IPS-18a (cell line): ENCODE measurements around the gene WDR59.
"Not testable (repeated sequence)": the region's sequence is repeated elsewhere in the genome, so short reads cannot be mapped to it uniquely, and the experiment has no call there.

Source experiments
- H3K27ac ChIP-seq: one replicate; pipeline ENCODE4 v1.5.1; 2013; ENCODE audit warnings: low read length
- H3K27me3 ChIP-seq: one replicate; pipeline ENCODE4 v1.6.1; 2013; ENCODE audit warnings: mild to moderate bottlenecking, low read length; ENCODE audit not compliant: control insufficient read depth, insufficient read depth
- H3K36me3 ChIP-seq: one replicate; pipeline ENCODE4 v1.6.1; 2013; ENCODE audit warnings: low read depth, low read length; ENCODE audit not compliant: control insufficient read depth
- H3K4me1 ChIP-seq: one replicate; pipeline ENCODE4 v1.6.1; 2013; ENCODE audit warnings: low read depth, low read length; ENCODE audit not compliant: control insufficient read depth
- H3K4me3 ChIP-seq: one replicate; pipeline ENCODE4 v1.5.1; 2013; ENCODE audit warnings: low read length
- H3K9ac ChIP-seq: one replicate; pipeline ENCODE4 v1.6.1; 2013; ENCODE audit warnings: mild to moderate bottlenecking, low read length, moderate library complexity
- H3K9me3 ChIP-seq: one replicate; pipeline ENCODE4 v1.6.1; 2013; ENCODE audit warnings: low read depth, low read length; ENCODE audit not compliant: control insufficient read depth

Gene WDR59

DNA sequence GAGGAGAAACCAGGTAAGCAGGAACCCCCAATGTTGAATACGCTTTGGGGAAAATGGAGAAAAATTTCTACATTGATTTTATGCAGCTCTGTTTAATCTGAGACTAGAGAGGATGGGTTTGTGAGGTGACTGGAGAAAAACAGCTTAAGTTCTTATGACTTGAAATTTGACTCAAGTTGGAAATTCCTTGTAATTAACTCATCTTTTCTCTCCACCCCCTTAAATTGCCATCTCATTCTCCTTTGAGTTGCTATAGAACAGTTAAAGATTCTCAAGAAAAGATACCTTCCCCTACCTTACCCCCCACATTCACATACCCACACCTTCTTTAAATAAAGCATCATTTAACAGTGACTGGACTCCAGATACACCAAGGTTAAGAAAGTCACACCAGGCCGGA is 38.1 kb upstream of the WDR59 start:
- H3K36me3 ChIP-seq = no peaks in the 10 kb centered on the region
- H3K4me3 ChIP-seq = no peak overlapping the region
- no peak overlapping the region for H3K27ac ChIP-seq
- no peaks in the 10 kb centered on the region for H3K4me1 ChIP-seq
- no peaks in the 10 kb centered on the region for H3K9me3 ChIP-seq
- no peak overlapping the region for H3K9ac ChIP-seq
- no peaks in the 10 kb centered on the region for H3K27me3 ChIP-seq

DNA sequence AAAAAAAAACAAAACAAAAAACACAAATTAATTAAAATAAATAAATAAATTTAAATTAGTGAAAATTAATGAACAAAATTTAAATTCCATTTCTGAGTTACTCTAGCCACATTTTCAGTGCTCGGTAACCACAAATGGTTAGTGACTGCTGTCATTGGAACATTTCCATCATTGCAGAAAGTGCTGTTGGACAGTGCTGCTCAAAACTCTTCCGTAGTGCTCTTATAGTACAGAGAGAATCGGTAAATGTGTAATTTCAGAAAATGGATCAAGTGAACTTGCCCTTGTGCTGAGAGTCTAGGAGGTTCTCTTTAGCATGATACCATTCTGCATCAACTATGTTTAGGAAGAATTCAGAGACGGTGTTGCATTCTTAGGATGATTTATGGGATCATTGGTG is 37.6 kb upstream of the WDR59 start:
- H3K27ac ChIP-seq = no peak overlapping the region
- H3K36me3 ChIP-seq = no peaks in the 10 kb centered on the region
- H3K9me3 ChIP-seq = no peaks in the 10 kb centered on the region
- no peaks in the 10 kb centered on the region for H3K27me3 ChIP-seq
- no peak overlapping the region for H3K9ac ChIP-seq
- H3K4me3 ChIP-seq = no peak overlapping the region
- no peaks in the 10 kb centered on the region for H3K4me1 ChIP-seq

DNA sequence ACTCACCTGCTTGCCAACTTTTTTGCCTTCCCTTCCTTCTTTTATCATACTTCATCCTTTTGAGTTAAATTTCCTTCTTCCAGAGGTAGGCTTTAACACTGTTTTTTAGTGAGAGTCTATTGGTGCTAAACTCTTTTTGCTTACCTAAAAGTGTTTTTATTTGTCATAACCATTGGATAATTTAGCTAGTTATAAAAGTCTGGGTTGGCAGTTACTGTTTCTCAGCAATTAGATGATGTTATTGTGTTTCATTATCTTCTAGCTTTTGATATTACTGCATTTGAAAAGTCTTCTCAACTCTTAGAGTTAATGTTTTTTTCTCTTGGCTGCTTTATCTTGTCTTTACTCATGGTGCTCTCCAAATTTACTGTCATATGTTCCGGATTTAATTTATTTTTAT is 36.5 kb upstream of the WDR59 start:
- no peak overlapping the region for H3K27ac ChIP-seq
- H3K27me3 ChIP-seq = no peaks in the 10 kb centered on the region
- no peak overlapping the region for H3K4me3 ChIP-seq
- H3K36me3 ChIP-seq = no peaks in the 10 kb centered on the region
- H3K9me3 ChIP-seq = no peaks in the 10 kb centered on the region
- no peak overlapping the region for H3K9ac ChIP-seq
- no peaks in the 10 kb centered on the region for H3K4me1 ChIP-seq

DNA sequence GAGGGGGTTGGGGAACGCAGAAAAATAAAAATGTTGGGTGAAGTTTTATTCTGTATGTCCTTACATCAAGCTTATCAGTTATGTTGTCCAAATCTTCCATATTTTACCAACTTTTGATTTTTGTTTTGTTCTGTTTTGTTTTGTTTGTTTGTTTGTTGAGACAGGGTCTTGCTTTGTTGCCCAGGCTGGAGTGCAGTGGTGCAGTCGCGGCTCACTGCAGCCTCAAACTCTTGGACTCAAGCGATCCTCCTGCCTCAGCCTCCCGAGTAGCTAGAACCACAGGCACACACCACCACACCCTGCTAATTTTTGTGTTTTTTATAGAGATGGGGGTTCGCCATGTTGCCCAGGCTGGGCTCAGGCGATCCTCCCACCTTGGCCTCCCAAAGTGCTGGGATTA is 34.7 kb upstream of the WDR59 start:
- Histone ChIP-seq H3K27ac (no peak overlapping the region), H3K27me3 (no peaks in the 10 kb centered on the region), H3K36me3 (no peaks in the 10 kb centered on the region), H3K4me3 (no peak overlapping the region), H3K9ac (no peak overlapping the region), H3K4me1 (no peaks in the 10 kb centered on the region), H3K9me3 (no peaks in the 10 kb centered on the region)

DNA sequence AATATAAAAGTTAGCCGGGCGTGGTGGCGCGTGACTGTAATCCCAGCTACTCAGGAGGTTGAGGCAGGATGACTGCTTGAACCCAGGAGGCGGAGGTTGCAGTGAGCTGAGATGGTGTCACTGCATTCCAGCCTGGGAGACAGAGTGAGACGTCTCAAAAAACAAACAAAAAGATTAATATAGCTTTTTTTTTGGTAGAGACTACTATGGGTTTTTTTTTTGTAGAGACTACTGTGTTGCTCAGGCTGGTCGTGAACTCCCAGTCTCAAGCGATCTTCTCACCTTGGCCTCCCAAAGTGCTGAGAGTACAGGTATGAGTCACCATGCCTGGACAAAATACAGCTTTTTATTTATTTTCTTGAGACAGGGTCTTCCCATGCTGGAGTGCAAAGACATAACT is 34.1 kb upstream of the WDR59 start:
- Histone ChIP-seq H3K4me3 (no peak overlapping the region), H3K36me3 (no peaks in the 10 kb centered on the region), H3K27me3 (no peaks in the 10 kb centered on the region), H3K27ac (no peak overlapping the region), H3K9ac (no peak overlapping the region), H3K9me3 (no peaks in the 10 kb centered on the region), H3K4me1 (no peaks in the 10 kb centered on the region)

DNA sequence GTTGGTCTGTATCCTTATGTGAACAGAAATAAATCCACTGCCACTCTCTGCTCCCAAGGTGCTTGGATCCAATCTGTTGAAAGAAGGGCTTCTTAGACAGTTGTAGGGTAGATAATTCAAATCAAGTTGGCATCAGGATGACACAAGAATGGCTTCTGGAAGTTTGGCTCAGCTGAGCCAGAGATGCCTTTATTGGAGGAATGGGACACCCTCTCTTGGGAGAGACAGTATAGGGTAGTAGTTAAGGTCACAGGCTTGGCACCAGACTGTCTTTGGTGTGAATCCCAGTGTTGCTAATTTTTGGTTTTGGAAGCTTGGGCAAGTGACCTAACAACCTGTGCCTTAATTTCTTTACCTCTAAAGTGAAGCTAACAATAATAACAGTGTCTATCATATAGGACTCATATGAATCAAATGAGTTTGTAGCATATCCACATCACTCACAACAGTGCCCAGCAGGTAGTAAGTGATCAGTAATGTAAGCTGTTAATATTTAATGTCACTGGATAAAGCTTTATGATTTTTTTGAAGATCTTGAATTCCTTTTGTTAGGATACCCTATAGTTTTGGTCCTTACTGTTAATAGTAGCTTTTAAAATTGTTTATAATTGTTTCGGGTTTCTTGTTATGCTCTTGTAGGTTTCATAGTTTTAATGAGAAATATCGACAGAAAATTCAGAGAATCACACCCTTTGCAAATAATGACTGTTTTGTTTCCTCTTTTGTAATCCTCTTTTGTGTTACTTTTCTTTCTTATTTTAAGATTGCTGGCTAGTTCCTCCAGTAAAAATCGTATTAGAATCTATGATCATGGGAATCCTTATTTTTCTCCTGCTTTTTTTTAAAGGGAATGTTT is 33.0 kb upstream of the WDR59 start:
- Histone ChIP-seq H3K9me3 (no peaks in the 10 kb centered on the region), H3K27me3 (no peaks in the 10 kb centered on the region), H3K4me3 (no peak overlapping the region), H3K27ac (no peak overlapping the region), H3K4me1 (no peaks in the 10 kb centered on the region), H3K36me3 (no peaks in the 10 kb centered on the region), H3K9ac (no peak overlapping the region)

DNA sequence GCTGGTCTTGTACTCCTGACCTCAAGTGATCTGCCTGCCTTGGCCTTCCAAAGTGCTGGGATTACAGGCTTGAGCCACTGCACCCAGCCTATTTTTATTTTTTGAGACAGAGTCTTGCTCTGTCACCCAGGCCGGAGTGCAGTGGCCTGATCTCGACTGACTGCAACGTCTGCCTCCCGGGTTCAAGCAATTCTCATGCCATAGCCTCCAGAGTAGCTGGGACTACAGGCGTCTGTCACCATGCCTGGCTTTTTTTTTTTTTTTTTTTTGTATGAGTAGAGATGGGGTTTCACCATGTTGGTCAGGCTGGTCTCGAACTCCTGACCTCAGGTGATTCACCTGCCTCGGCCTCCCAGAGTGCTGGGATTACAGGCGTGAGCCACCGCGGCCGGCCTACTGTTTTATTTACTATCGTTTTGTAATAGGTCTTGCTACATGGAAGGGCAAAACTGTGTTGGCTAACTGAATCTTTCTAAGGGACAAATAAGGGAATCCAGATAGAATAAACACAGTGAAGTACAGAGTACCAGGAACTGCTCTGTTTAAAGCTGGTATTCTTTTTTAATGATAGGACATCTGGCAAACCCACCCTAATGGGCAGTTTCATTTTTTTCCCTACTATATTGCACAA is 31.6 kb upstream of the WDR59 start:
- H3K9me3 ChIP-seq, H3K4me1 ChIP-seq, H3K27ac ChIP-seq, H3K4me3 ChIP-seq, H3K36me3 ChIP-seq, H3K9ac ChIP-seq, H3K27me3 ChIP-seq: not testable (repeated sequence)

DNA sequence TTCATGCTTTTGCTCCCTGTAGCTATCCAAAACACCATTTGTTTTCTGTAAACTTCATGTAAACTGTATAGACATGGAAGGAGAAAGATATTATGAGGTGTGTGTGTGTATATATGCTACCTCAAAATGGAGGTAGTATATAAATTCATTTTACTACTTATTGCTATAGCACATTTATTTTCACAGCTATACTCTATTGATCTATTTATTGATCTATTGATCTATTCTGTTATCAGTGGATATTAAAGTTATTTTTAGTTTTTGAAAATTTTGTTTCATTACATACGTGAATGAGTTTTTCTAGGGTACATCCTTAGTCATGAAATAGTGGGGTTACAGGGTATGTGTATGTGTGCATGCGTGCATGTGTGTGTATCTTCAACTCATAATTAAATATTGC is 29.4 kb upstream of the WDR59 start:
- Histone ChIP-seq H3K36me3 (no peaks in the 10 kb centered on the region), H3K4me1 (peaks cover 10% of the 10 kb centered on the region)

DNA sequence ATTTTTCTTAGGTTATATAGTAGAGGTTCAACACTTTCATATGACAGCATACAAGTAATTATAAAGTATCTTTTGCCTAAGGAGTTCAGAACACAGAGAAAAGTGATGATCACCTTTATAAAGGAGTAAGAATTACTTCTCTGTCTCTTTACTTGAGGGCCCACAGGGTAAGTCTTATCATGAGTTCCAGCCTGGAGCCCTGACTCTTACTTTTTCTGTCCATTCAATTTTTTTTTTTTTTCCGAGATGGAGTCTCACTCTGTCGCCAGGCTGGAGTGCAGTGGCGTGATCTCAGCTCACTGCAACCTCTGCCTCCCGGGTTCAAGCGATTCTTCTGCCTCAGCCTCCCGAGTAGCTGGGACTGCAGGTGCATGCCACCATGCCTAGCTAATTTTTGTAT is 28.2 kb upstream of the WDR59 start:
- not testable (repeated sequence) for H3K4me3 ChIP-seq, H3K27me3 ChIP-seq, H3K9me3 ChIP-seq, H3K9ac ChIP-seq, H3K27ac ChIP-seq, H3K4me1 ChIP-seq, H3K36me3 ChIP-seq

More for the DNA sequence above, 29.4 kb upstream of the WDR59 start:
- no peak overlapping the region for H3K9ac ChIP-seq
- H3K27me3 ChIP-seq = no peaks in the 10 kb centered on the region
- no peak overlapping the region for H3K4me3 ChIP-seq
- no peak overlapping the region for H3K27ac ChIP-seq
- H3K9me3 ChIP-seq = no peaks in the 10 kb centered on the region

DNA sequence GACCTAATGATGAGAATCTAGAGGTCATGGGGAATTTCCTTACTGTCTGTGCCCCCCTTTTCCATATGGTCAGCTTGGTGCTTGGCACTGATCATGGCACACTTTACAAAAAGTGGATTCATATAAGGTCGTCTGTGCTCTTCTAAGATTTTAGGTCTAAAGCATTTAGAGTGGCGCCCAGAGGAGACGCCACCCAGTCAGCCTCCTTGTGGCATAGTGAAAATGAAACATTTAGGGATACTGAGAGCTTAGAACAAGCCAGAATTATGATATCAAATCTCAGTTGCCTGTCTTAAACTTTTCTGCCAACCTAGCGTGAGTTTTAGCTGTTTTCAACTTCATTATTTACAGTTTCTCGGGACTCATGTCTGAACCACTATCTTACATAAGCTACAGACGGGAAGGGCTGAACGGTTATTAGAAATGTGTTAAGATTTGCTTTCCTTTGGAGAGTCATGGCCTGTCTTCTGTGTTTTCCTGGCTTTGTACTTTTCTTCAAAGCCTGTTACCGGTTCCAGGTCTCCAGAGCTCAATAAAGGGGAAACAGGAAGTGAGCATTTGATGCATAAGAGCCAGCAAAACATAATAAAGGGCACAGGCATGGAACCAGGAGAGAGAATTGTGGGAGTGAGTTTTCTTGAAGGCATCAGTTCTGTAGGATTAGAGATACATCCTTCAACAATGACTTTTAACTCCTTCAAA is 27.6 kb upstream of the WDR59 start:
- Histone ChIP-seq H3K9me3 (no peaks in the 10 kb centered on the region), H3K4me3 (no peak overlapping the region), H3K9ac (no peak overlapping the region), H3K36me3 (no peaks in the 10 kb centered on the region), H3K27me3 (no peaks in the 10 kb centered on the region), H3K4me1 (peaks cover 10% of the 10 kb centered on the region), H3K27ac (no peak overlapping the region)

DNA sequence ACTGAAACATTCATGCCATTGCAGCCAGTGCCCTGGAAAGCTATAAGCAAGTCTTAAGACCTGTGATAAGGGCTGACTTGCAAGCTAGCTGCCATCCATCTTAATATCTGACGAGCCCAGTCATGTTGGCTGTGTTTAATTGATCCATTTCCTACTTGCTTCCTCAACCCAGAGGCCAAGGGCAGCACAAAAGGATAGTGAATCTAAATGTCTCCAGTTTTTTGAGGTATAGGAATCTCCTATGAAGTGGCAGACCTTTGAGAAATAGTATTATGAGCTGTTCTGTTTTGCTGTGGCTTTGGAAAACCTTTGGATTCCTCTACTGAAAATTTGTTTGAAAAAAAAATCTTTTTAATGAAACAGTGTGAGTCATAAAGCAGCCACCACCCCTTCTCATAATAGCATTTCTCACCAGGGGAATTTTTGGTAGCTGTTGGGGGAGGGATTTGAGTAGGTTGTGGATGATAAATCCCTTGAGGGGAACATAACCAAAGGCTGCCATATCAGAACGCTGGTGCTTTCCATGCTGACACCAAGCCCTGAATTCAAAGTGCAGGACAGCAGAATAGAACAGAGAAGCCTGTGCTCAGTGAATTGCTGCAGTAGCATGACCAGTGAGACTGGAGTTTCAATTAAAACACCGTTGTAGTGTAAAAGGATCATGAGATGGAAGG is 26.8 kb upstream of the WDR59 start:
- Histone ChIP-seq H3K27ac (no peak overlapping the region), H3K9ac (no peak overlapping the region), H3K4me1 (peaks cover 10% of the 10 kb centered on the region), H3K4me3 (no peak overlapping the region), H3K27me3 (no peaks in the 10 kb centered on the region), H3K36me3 (no peaks in the 10 kb centered on the region), H3K9me3 (no peaks in the 10 kb centered on the region)
